ENCODE measurements around the gene CNKSR2. TPM values are rescaled to one million over a fixed set of nuclear protein-coding genes. Genes with fewer than 3 reads are reported as not detected.

Gene CNKSR2
- polyA plus RNA-seq, 2 donors: 0.07 to 0.10 TPM

DNA sequence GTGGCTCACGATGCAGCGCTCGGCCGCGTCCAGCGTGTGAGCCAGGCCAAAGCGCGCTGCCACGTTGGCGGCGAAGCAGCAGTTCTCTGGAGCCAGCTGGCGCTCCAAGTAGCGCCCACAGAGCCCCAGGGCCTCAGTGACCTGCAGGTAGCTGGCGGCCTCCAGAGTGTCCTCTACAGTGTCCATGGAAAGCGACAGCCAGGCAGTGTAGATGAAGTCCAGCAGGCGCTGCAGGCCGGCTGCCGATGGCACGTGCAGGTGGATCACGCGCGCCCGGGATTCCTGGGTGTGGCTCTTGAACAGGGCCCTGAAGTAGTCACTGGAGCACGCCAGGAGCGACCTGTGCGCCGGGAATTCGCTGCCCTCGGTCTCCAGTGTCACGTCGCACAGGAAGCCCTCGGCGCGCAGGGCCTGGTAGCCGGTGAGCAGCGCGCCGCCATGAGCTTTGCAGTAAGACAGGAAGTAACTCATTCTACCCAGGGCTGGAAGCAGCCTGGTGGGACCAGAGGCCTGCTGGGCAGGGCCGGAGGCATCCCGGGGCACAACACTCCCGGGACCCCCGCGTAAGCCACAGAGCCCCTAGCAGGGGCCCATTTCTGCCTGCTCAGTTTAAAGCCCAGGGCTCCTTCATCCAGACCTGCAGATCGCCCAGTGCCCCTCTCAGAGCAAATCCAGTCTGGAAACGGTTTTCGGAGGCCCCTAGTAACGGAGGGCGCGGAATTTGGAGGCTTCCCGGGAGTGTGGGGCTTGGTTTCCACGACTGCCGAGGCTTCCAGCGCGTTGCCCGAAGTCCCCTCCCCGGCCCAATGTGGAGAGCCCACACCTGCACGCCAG lies 283.3 kb downstream of the CNKSR2 start:
- 58 to 70% methylated on average over 57 of the region's 57 CpGs for WGBS, 2 donors
- Histone ChIP-seq H3K27ac (ENCODE audit: low read depth in 2 of 2, low read length in 1 of 2) (no peak overlapping the region), H3K4me1 (ENCODE audit: control insufficient read depth in 2 of 2, insufficient read depth in 2 of 2, low read length in 1 of 2) (no peaks in the 10 kb centered on the region), H3K36me3 (ENCODE audit: control insufficient read depth in 2 of 2, insufficient read depth in 2 of 2, low read length in 1 of 2) (no peaks in the 10 kb centered on the region), H3K4me3 (ENCODE audit: low read depth in 1 of 2, low read length in 2 of 2) (no peak overlapping the region), H3K9me3 (ENCODE audit: control insufficient read depth in 2 of 2, insufficient read depth in 1 of 2, low read depth in 1 of 2, low read length in 1 of 2) (peaks cover 10% of the 10 kb centered on the region in 2 donors), H3K27me3 (ENCODE audit: control insufficient read depth in 1 of 2, insufficient read depth in 2 of 2, low read length in 2 of 2) (no peaks in the 10 kb centered on the region)

DNA sequence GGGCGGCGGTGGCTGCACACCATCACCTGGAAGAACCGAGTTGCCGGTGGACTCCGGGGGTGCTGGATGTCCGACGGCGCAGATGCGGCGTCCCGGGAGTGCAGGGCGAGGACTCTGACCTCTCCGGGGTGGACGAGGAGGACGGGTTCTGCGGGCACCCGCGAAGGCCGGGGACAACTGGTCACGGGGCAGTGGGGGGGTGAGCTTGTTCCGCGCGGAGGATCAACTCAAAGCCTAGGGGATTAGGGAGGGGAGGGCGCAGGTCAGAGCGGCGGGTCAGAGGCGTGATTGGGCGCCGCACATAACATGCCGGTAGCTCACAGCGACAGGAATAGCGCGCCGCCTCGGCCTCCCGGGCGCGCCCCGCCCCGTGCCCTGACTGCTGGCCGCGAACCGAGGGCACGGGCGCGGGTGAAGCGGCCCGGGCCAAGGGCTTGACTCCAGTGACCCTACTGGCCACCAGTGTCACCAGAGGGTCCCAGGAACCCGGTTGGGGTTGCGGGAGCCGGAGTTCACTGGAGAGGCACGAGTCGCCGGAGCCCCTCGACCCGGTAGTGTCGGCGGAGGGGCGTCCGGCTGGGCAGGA lies 284.0 kb downstream of the CNKSR2 start, which contains the start of gene KLHL34:
Gene KLHL34 (minus strand): TSS at position 179 of the 586 bp plus-strand sequence. CDS start 542 bp downstream, outside the sequence.
- 9 to 36% methylated on average over 54 to 60 of the region's 60 CpGs for WGBS, 2 donors
- peak within 1 kb of the TSS; percentile 11 to 26 for H3K4me3 ChIP-seq (ENCODE audit: low read depth in 1 of 2, low read length in 2 of 2)
- no peak within 1 kb of the TSS for H3K27ac ChIP-seq (ENCODE audit: low read depth in 2 of 2, low read length in 1 of 2)

GRCh38 chrX:21658746-21659145 lies 284.5 kb downstream of the CNKSR2 start:
- Histone ChIP-seq H3K4me3 (ENCODE audit: low read depth in 1 of 2, low read length in 2 of 2) (peak overlapping the region; percentile 11 to 26), H3K4me1 (ENCODE audit: control insufficient read depth in 2 of 2, insufficient read depth in 2 of 2, low read length in 1 of 2) (no peaks in the 10 kb centered on the region), H3K27me3 (ENCODE audit: control insufficient read depth in 1 of 2, insufficient read depth in 2 of 2, low read length in 2 of 2) (no peaks in the 10 kb centered on the region), H3K36me3 (ENCODE audit: control insufficient read depth in 2 of 2, insufficient read depth in 2 of 2, low read length in 1 of 2) (no peaks in the 10 kb centered on the region), H3K27ac (ENCODE audit: low read depth in 2 of 2, low read length in 1 of 2) (no peak overlapping the region), H3K9me3 (ENCODE audit: control insufficient read depth in 2 of 2, insufficient read depth in 1 of 2, low read depth in 1 of 2, low read length in 1 of 2) (peaks cover 10% of the 10 kb centered on the region in 2 donors)
- WGBS, 2 donors: 18 to 43% methylated on average over 23 of the region's 23 CpGs

More for the DNA sequence above, 284.0 kb downstream of the CNKSR2 start, which contains the start of gene KLHL34:
- Histone ChIP-seq H3K36me3 (ENCODE audit: control insufficient read depth in 2 of 2, insufficient read depth in 2 of 2, low read length in 1 of 2) (no peaks in the 10 kb centered on the region), H3K9me3 (ENCODE audit: control insufficient read depth in 2 of 2, insufficient read depth in 1 of 2, low read depth in 1 of 2, low read length in 1 of 2) (peaks cover 10% of the 10 kb centered on the region in 2 donors), H3K27me3 (ENCODE audit: control insufficient read depth in 1 of 2, insufficient read depth in 2 of 2, low read length in 2 of 2) (no peaks in the 10 kb centered on the region), H3K4me1 (ENCODE audit: control insufficient read depth in 2 of 2, insufficient read depth in 2 of 2, low read length in 1 of 2) (no peaks in the 10 kb centered on the region)

DNA sequence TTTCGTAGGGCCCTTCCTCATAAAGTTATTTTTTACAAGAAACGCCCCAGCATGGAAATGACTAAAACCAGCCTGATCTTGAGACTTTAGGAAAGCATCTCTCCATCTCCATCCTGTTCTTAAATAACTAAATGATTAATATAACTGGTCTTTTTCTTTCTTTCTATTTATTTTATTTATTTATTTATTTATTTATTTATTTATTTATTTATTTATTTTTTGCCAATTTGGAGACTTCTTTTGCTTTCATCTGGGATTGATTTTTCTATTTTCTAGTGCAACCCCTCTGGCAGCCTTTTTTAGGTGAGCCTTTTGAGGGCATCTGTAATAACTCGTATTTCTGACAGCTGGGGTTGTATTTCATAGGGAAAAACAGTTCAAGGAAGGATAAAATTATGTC lies 285.1 kb downstream of the CNKSR2 start:
- H3K36me3 ChIP-seq (ENCODE audit: control insufficient read depth in 2 of 2, insufficient read depth in 2 of 2, low read length in 1 of 2): no peaks in the 10 kb centered on the region
- 67 to 83% methylated on average over 3 of the region's 3 CpGs for WGBS, 2 donors
- H3K9me3 ChIP-seq (ENCODE audit: control insufficient read depth in 2 of 2, insufficient read depth in 1 of 2, low read depth in 1 of 2, low read length in 1 of 2): peaks cover 10% of the 10 kb centered on the region in 2 donors
- H3K27me3 ChIP-seq (ENCODE audit: control insufficient read depth in 1 of 2, insufficient read depth in 2 of 2, low read length in 2 of 2): no peaks in the 10 kb centered on the region
- no peaks in the 10 kb centered on the region for H3K4me1 ChIP-seq (ENCODE audit: control insufficient read depth in 2 of 2, insufficient read depth in 2 of 2, low read length in 1 of 2)
- no peak overlapping the region for H3K4me3 ChIP-seq (ENCODE audit: low read depth in 1 of 2, low read length in 2 of 2)
- H3K27ac ChIP-seq (ENCODE audit: low read depth in 2 of 2, low read length in 1 of 2): no peak overlapping the region

DNA sequence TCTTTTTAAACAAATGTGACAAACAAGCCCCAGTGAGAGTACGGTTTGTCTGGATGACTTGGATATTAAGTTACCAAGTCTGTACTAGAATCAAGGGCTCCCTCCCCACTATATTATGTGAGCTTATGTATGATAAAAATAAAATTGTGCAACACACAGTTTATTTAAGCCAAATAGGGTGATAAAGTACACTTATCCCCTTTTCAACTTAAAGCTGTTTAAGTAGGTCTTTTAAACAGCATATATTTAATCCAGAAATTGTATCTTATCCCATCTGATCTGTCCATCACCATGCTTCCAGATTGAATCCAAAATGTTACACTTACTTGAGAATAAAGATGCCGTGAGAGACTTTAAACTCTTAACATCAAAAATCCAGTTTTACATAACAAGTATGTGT lies 285.9 kb downstream of the CNKSR2 start:
- Histone ChIP-seq H3K27ac (ENCODE audit: low read depth in 2 of 2, low read length in 1 of 2) (no peak overlapping the region), H3K4me1 (ENCODE audit: control insufficient read depth in 2 of 2, insufficient read depth in 2 of 2, low read length in 1 of 2) (no peaks in the 10 kb centered on the region), H3K27me3 (ENCODE audit: control insufficient read depth in 1 of 2, insufficient read depth in 2 of 2, low read length in 2 of 2) (no peaks in the 10 kb centered on the region), H3K4me3 (ENCODE audit: low read depth in 1 of 2, low read length in 2 of 2) (no peak overlapping the region), H3K36me3 (ENCODE audit: control insufficient read depth in 2 of 2, insufficient read depth in 2 of 2, low read length in 1 of 2) (no peaks in the 10 kb centered on the region), H3K9me3 (ENCODE audit: control insufficient read depth in 2 of 2, insufficient read depth in 1 of 2, low read depth in 1 of 2, low read length in 1 of 2) (peaks cover 10% of the 10 kb centered on the region in 2 donors)
- 76 to 83% methylated on average over 2 of the region's 2 CpGs for WGBS, 2 donors

- H3K4me3 ChIP-seq (ENCODE audit: low read depth in 1 of 2, low read length in 2 of 2): no peak overlapping the region
- WGBS, 2 donors: 65 to 79% methylated on average over 6 of the region's 6 CpGs
- H3K4me1 ChIP-seq (ENCODE audit: control insufficient read depth in 2 of 2, insufficient read depth in 2 of 2, low read length in 1 of 2): no peaks in the 10 kb centered on the region
- H3K27ac ChIP-seq (ENCODE audit: low read depth in 2 of 2, low read length in 1 of 2): no peak overlapping the region
- no peaks in the 10 kb centered on the region for H3K27me3 ChIP-seq (ENCODE audit: control insufficient read depth in 1 of 2, insufficient read depth in 2 of 2, low read length in 2 of 2)
- peaks cover 9 to 10% of the 10 kb centered on the region in 2 donors for H3K9me3 ChIP-seq (ENCODE audit: control insufficient read depth in 2 of 2, insufficient read depth in 1 of 2, low read depth in 1 of 2, low read length in 1 of 2)
- H3K36me3 ChIP-seq (ENCODE audit: control insufficient read depth in 2 of 2, insufficient read depth in 2 of 2, low read length in 1 of 2): no peaks in the 10 kb centered on the region
These were observed 287.1 kb downstream of the CNKSR2 start for GRCh38 chrX:21661316-21661715.

DNA sequence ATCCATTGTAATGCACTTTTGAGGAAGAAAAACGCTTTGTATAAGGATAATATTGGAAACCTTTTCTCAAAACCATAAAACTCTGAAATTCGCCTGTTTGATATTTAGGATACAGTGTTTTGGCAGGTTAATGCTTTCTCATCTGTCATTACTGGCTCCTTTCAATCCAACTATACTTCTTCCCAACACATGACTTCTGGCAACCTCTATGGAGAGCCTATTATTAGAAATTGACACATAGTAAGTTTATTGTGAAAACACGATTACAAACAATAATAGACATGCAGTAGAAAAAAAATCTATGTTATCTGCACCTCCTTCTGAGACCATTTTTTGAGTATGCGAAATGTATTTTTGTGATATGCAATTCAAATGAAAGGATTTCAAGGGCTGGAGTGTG lies 288.5 kb downstream of the CNKSR2 start:
- no peaks in the 10 kb centered on the region for H3K9me3 ChIP-seq (ENCODE audit: control insufficient read depth in 2 of 2, insufficient read depth in 1 of 2, low read depth in 1 of 2, low read length in 1 of 2)
- WGBS, 2 donors: 62 to 81% methylated on average over 4 of the region's 4 CpGs
- no peaks in the 10 kb centered on the region for H3K36me3 ChIP-seq (ENCODE audit: control insufficient read depth in 2 of 2, insufficient read depth in 2 of 2, low read length in 1 of 2)
- no peaks in the 10 kb centered on the region for H3K27me3 ChIP-seq (ENCODE audit: control insufficient read depth in 1 of 2, insufficient read depth in 2 of 2, low read length in 2 of 2)
- H3K4me1 ChIP-seq (ENCODE audit: control insufficient read depth in 2 of 2, insufficient read depth in 2 of 2, low read length in 1 of 2): no peaks in the 10 kb centered on the region
- no peak overlapping the region for H3K4me3 ChIP-seq (ENCODE audit: low read depth in 1 of 2, low read length in 2 of 2)
- no peak overlapping the region for H3K27ac ChIP-seq (ENCODE audit: low read depth in 2 of 2, low read length in 1 of 2)

GRCh38 chrX:21666252-21666651 lies 292.0 kb downstream of the CNKSR2 start:
- no peaks in the 10 kb centered on the region for H3K9me3 ChIP-seq (ENCODE audit: control insufficient read depth in 2 of 2, insufficient read depth in 1 of 2, low read depth in 1 of 2, low read length in 1 of 2)
- no peaks in the 10 kb centered on the region for H3K36me3 ChIP-seq (ENCODE audit: control insufficient read depth in 2 of 2, insufficient read depth in 2 of 2, low read length in 1 of 2)
- H3K4me3 ChIP-seq (ENCODE audit: low read depth in 1 of 2, low read length in 2 of 2): no peak overlapping the region
- H3K4me1 ChIP-seq (ENCODE audit: control insufficient read depth in 2 of 2, insufficient read depth in 2 of 2, low read length in 1 of 2): no peaks in the 10 kb centered on the region
- no peak overlapping the region for H3K27ac ChIP-seq (ENCODE audit: low read depth in 2 of 2, low read length in 1 of 2)
- H3K27me3 ChIP-seq (ENCODE audit: control insufficient read depth in 1 of 2, insufficient read depth in 2 of 2, low read length in 2 of 2): no peaks in the 10 kb centered on the region
- 66 to 85% methylated on average over 4 of the region's 4 CpGs for WGBS, 2 donors

DNA sequence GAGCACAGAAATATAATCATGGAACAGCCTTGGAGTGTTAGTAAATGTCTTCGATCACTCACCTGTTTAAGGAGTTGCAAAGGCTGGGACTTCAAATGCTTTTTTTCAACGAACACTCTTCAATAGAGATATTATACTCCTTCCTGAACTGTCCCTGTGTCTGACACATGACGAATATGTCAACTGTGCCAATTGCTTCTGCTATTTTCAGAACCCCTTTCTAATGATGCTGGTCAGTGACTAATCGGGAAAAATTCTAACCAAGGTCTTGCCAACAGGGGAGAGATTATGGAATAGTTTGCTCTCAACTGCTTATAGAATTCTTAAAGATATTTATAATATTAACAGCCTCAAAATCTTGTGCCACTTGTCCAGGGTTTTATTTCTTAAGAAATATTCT lies 292.5 kb downstream of the CNKSR2 start:
- no peaks in the 10 kb centered on the region for H3K4me1 ChIP-seq (ENCODE audit: control insufficient read depth in 2 of 2, insufficient read depth in 2 of 2, low read length in 1 of 2)
- H3K36me3 ChIP-seq (ENCODE audit: control insufficient read depth in 2 of 2, insufficient read depth in 2 of 2, low read length in 1 of 2): no peaks in the 10 kb centered on the region
- no peak overlapping the region for H3K4me3 ChIP-seq (ENCODE audit: low read depth in 1 of 2, low read length in 2 of 2)
- H3K9me3 ChIP-seq (ENCODE audit: control insufficient read depth in 2 of 2, insufficient read depth in 1 of 2, low read depth in 1 of 2, low read length in 1 of 2): no peaks in the 10 kb centered on the region
- 67 to 69% methylated on average over 4 of the region's 4 CpGs for WGBS, 2 donors
- no peak overlapping the region for H3K27ac ChIP-seq (ENCODE audit: low read depth in 2 of 2, low read length in 1 of 2)
- no peaks in the 10 kb centered on the region for H3K27me3 ChIP-seq (ENCODE audit: control insufficient read depth in 1 of 2, insufficient read depth in 2 of 2, low read length in 2 of 2)

Measured in esophagus (tissue), 2 donors.